ENCODE results near the gene SYMPK. TPM values are rescaled to one million over a fixed set of nuclear protein-coding genes. Genes with fewer than 3 reads are reported as not detected.

Gene SYMPK
- total and polyA plus RNA-seq, 8 donors, result 65.6 to 77.6 (median 69.1) TPM

DNA sequence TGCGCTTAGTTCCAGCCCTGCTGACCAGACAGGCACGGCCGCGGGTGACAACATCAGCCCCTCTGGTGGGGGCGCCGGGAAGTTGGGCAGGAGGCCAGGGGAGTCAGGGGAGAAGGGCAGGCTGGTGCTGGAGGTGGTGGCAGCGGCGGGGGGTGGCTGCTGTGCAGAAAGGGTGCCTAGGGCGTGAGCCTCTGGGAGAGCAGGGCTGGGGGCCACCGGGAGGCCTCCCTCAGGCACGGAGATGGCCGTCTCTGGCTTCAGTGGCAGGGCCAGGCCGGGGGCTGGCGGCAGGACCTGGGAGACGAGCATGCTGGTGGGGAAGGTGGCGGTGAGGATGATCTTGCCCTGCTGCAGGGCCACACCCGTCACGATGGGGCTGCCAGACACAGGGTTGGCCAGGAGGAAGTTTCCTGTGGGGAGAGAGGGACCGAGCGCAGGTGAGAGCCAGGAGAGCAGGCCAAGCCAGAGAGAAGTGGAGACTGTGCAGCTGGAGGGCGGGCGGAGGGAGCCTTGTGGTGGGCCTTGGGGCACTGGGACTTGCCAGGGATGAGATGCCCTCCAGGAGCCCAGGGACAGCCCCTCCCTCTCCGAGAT is 97.1 kb downstream of the SYMPK start:
- Histone ChIP-seq H3K27me3 (peaks cover 0 to 96% of the 10 kb centered on the region in 2 donors), H3K9me3 (no peaks in the 10 kb centered on the region), H3K27ac (no peak overlapping the region), H3K4me3 (no peak overlapping the region), H3K36me3 (no peaks in the 10 kb centered on the region), H3K4me1 (peaks cover 13 to 49% of the 10 kb centered on the region in 2 donors)
- ATAC-seq (no peak), DNase-seq (peak in 1 of 4 donors; percentile 77)
- TF ChIP-seq CTCF (IDR thresholded peaks at IDR 0.05), result no peak
- intact Hi-C loops (cut with DNase I), result no loop called here

Other genes starting within 250 kb of the SYMPK start
- 10 to 100 TPM; 54.2 to 76.4 TPM for gene EML2, start 223.8 kb downstream of the SYMPK start, total RNA-seq
- 10 to 100 TPM; 21.8 to 31.7 (median 27.2) TPM for gene EML2, start 223.8 kb downstream of the SYMPK start, polyA plus RNA-seq (ENCODE audit: insufficient read length in 6 of 6)
- gene GIPR, start 194.9 kb downstream of the SYMPK start, total RNA-seq, result 1 to 10 TPM; 5.4 to 5.7 TPM
- 1 to 10 TPM; 2.8 to 9.7 (median 4.9) TPM for gene GIPR, start 194.9 kb downstream of the SYMPK start, polyA plus RNA-seq (ENCODE audit: insufficient read length in 6 of 6)
- gene SNRPD2, start 171.2 kb downstream of the SYMPK start, total RNA-seq, result 100 to 1,000 TPM; 276 to 306 TPM
- 100 to 1,000 TPM; 311 to 392 (median 345) TPM for gene SNRPD2, start 171.2 kb downstream of the SYMPK start, polyA plus RNA-seq (ENCODE audit: insufficient read length in 6 of 6)
- gene QPCTL, start 170.5 kb downstream of the SYMPK start, total RNA-seq, result 1 to 10 TPM; 7.7 to 8.7 TPM
- 10 to 100 TPM in 3 of 6 donors, 1 to 10 TPM in 3; 7.8 to 13.3 (median 10.2) TPM for gene QPCTL, start 170.5 kb downstream of the SYMPK start, polyA plus RNA-seq (ENCODE audit: insufficient read length in 6 of 6)
- 10 to 100 TPM; 16.6 to 18.4 TPM for gene FBXO46, start 132.3 kb downstream of the SYMPK start, total RNA-seq
- 10 to 100 TPM; 12.6 to 19.2 (median 16.8) TPM for gene FBXO46, start 132.3 kb downstream of the SYMPK start, polyA plus RNA-seq (ENCODE audit: insufficient read length in 6 of 6)
- gene MEIOSIN, start 129.7 kb downstream of the SYMPK start, total RNA-seq, result not detected
- not detected for gene MEIOSIN, start 129.7 kb downstream of the SYMPK start, polyA plus RNA-seq (ENCODE audit: insufficient read length in 6 of 6)
- 10 to 100 TPM; 14.0 to 21.7 TPM for gene SIX5, start 93.9 kb downstream of the SYMPK start, total RNA-seq
- gene SIX5, start 93.9 kb downstream of the SYMPK start, polyA plus RNA-seq (ENCODE audit: insufficient read length in 6 of 6), result 10 to 100 TPM; 11.5 to 25.0 (median 20.5) TPM
- 10 to 100 TPM; 44.6 to 50.0 TPM for gene DMPK, start 80.7 kb downstream of the SYMPK start, total RNA-seq
- 10 to 100 TPM; 55.3 to 81.7 (median 62.0) TPM for gene DMPK, start 80.7 kb downstream of the SYMPK start, polyA plus RNA-seq (ENCODE audit: insufficient read length in 6 of 6)
- gene DMWD, start 70.3 kb downstream of the SYMPK start, total RNA-seq, result 10 to 100 TPM; 49.0 to 49.3 TPM
- 10 to 100 TPM; 29.6 to 51.4 (median 33.2) TPM for gene DMWD, start 70.3 kb downstream of the SYMPK start, polyA plus RNA-seq (ENCODE audit: insufficient read length in 6 of 6)
- under 1 TPM in 1 of 2 donors, not detected in 1; 0.13 TPM for gene RSPH6A, start 47.8 kb downstream of the SYMPK start, total RNA-seq
- gene RSPH6A, start 47.8 kb downstream of the SYMPK start, polyA plus RNA-seq (ENCODE audit: insufficient read length in 6 of 6), result under 1 TPM in 1 of 6 donors, not detected in 5; 0.09 TPM
- 1 to 10 TPM in 1 of 2 donors, under 1 TPM in 1; 0.45 to 1.6 TPM for gene FOXA3, start 1.2 kb upstream of the SYMPK start, total RNA-seq
- 1 to 10 TPM; 1.1 to 3.1 (median 1.6) TPM for gene FOXA3, start 1.2 kb upstream of the SYMPK start, polyA plus RNA-seq (ENCODE audit: insufficient read length in 6 of 6)
- 10 to 100 TPM; 18.0 to 20.3 TPM for gene IRF2BP1, start 23.0 kb upstream of the SYMPK start, total RNA-seq
- gene IRF2BP1, start 23.0 kb upstream of the SYMPK start, polyA plus RNA-seq (ENCODE audit: insufficient read length in 6 of 6), result 10 to 100 TPM; 13.7 to 24.7 (median 19.5) TPM
- gene MYPOP, start 39.5 kb upstream of the SYMPK start, total RNA-seq, result 1 to 10 TPM; 7.2 to 8.7 TPM
- 1 to 10 TPM; 3.6 to 6.9 (median 4.8) TPM for gene MYPOP, start 39.5 kb upstream of the SYMPK start, polyA plus RNA-seq (ENCODE audit: insufficient read length in 6 of 6)
- not detected for gene NANOS2, start 51.6 kb upstream of the SYMPK start, total RNA-seq
- not detected for gene NANOS2, start 51.6 kb upstream of the SYMPK start, polyA plus RNA-seq (ENCODE audit: insufficient read length in 6 of 6)
- 10 to 100 TPM in 1 of 2 donors, 1 to 10 TPM in 1; 6.4 to 12.6 TPM for gene NOVA2, start 110.7 kb upstream of the SYMPK start, total RNA-seq
- gene NOVA2, start 110.7 kb upstream of the SYMPK start, polyA plus RNA-seq (ENCODE audit: insufficient read length in 6 of 6), result 10 to 100 TPM in 4 of 6 donors, 1 to 10 TPM in 2; 7.1 to 13.9 (median 11.5) TPM
- 10 to 100 TPM; 15.9 to 17.3 TPM for gene CCDC61, start 132.3 kb upstream of the SYMPK start, total RNA-seq
- gene CCDC61, start 132.3 kb upstream of the SYMPK start, polyA plus RNA-seq (ENCODE audit: insufficient read length in 6 of 6), result 10 to 100 TPM; 12.1 to 15.9 (median 14.3) TPM
- gene PGLYRP1, start 159.9 kb upstream of the SYMPK start, total RNA-seq, result 1 to 10 TPM in 1 of 2 donors, under 1 TPM in 1; 0.38 to 6.3 TPM
- 1 to 10 TPM in 2 of 6 donors, under 1 TPM in 4; 0.31 to 2.0 (median 0.89) TPM for gene PGLYRP1, start 159.9 kb upstream of the SYMPK start, polyA plus RNA-seq (ENCODE audit: insufficient read length in 6 of 6)
- not detected for gene IGFL4, start 177.9 kb upstream of the SYMPK start, total RNA-seq
- gene IGFL4, start 177.9 kb upstream of the SYMPK start, polyA plus RNA-seq (ENCODE audit: insufficient read length in 6 of 6), result 1 to 10 TPM in 3 of 6 donors, under 1 TPM in 3; 0.48 to 1.2 (median 1.0) TPM